ENCODE results near the gene ELMO3.

ELMO3 gene

DNA sequence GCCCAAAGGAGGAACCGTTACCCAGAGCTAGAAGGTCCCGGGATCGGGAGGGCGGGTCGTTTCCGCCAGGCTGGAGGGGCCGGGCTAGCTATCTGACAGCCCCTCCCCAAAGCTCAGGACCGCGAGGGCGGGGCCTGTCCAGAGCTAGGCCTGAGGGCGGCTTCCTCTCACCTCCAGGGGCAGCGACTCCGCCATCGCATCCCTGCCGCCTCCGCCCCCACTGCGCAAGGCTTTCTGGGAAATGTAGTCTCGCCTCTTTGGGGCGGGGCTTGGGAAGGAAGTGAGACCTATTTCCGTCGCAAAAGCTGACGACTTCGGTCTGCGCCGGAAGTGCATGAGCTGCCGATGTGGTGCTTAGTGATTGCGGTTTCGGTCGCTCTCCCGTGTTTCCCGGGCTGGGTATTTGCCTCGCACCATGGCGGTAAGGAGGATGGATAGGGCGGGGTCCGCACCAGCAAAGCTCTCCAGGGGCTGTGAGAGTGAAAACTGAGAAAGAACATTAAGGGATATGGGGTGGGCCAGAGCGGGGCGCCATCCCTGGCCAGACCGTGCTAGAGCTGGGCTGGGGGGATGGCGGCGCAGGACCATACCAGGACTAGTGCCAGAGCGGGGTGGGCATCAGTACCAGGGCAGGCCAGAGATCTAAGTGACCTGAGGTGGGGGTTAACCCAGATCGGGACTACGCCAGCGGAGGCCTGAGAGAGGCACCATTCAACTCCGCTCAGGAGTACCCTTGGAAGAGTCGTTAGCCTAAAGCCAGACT lies 28.1 kb downstream of the ELMO3 start, which contains the start of gene TMEM208:
TSS of gene TMEM208 (plus strand) at position 327 of the 763 bp plus-strand sequence. CDS start at position 416, 89 bp downstream.
- DNase-seq, result peak; percentile 96

DNA sequence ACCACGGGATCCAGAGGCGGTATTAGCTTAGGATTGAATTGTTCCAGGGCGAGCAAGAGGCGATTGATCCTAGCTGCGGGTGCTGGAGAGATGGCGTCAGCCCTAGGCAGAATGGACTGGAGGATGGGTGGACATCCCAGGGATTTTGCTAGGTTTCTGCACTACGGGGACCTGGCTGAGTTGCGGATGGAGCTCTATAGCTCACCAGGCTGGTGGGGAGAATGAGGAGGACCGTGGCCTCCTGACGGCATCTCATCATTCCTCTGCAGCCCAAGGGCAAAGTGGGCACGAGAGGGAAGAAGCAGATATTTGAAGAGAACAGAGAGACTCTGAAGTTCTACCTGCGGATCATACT lies 28.6 kb downstream of the ELMO3 start:
- no peak for DNase-seq

DNA sequence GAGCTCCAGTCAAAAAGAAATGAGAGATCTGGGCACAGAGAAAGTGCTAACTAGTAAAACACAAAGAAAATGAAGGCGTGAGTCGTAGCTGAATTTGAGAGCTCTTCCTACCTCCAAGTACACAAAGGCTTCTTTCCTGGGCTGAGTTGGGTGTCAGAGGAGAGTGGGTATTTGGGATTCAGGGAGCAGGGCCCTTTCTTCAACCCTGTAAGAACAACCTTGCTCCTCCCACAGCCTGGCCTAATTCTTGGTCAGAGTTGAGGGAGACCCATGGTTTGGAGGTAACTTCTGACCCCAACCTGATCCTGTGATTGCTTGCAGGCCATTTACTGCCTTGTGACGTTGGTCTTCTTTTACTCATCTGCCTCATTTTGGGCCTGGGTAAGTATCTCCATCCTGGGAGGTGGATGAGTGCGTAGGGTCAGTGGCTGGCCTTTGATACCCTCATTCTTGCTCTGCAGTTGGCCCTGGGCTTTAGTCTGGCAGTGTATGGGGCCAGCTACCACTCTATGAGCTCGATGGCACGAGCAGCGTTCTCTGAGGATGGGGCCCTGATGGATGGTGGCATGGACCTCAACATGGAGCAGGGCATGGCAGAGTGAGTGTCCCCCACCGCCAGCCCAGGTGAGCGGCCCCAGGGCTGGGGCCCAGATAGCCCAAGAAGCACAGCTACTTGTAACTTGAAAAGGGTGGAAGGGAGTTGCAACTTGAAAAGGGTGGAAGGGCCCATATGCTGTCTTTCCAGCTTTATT lies 29.3 kb downstream of the ELMO3 start:
- DNase-seq, result no peak

DNA sequence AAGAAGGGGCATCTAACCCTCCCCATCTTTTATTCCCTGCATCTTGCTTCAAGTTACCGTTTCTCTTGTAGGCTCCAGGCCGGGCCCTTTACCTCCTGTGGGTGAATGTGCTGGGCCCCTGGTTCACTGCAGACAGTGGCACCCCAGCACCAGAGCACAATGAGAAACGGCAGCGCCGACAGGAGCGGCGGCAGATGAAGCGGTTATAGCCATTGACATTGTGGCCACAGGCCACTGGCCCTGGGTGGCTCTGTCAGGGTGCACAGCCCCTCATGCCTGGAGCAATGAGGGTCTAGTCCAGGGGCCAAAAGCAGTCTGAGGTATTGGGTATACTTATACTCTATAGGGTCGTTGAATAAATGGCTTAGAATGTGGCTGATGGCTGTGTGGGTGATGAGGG lies 30.0 kb downstream of the ELMO3 start:
- no peak for DNase-seq

DNA sequence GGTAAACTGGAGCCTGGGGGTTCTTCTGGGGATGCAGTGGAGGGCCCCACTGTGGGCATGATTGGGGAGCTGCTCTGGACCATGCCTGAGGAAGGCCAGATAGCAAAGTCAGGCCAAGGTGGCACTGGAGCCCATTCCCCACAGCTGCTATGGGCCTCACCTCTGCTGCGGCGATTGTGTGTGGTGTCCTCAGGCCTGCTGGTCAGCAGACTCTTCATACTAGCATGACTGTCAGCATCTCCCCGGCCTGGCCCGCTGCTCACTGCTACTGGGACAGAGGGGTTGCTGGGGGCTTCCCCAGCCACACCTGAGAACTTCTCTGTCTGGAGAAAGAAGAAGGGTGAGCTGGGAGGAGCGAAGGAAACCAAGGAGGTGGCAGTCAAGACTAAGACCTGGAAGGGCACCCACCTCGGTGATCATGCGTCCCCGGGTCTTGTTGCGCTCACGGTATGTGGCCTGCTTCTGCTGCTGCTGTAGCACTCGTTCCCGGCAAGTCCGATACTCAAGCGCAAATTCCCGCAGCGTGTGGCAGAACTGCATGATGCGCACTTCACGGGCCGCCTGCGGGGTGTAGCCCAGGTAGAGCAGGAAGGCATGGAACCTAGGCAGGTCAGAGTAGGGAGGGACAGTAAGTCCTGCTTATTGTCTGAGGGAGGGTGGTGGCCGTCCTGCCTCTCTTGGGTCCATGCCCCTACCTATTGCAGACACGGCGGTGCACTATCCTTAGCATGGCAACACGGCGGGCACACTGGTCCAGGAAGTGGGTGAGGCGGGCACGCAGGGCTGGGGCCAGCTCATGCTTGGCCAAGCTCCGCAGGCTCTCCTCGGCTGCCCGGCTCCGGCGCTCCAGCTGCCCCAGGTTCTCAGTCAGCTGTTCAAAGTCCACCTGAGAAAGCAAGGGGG lies 31.2 kb downstream of the ELMO3 start:
- no peak for DNase-seq

DNA sequence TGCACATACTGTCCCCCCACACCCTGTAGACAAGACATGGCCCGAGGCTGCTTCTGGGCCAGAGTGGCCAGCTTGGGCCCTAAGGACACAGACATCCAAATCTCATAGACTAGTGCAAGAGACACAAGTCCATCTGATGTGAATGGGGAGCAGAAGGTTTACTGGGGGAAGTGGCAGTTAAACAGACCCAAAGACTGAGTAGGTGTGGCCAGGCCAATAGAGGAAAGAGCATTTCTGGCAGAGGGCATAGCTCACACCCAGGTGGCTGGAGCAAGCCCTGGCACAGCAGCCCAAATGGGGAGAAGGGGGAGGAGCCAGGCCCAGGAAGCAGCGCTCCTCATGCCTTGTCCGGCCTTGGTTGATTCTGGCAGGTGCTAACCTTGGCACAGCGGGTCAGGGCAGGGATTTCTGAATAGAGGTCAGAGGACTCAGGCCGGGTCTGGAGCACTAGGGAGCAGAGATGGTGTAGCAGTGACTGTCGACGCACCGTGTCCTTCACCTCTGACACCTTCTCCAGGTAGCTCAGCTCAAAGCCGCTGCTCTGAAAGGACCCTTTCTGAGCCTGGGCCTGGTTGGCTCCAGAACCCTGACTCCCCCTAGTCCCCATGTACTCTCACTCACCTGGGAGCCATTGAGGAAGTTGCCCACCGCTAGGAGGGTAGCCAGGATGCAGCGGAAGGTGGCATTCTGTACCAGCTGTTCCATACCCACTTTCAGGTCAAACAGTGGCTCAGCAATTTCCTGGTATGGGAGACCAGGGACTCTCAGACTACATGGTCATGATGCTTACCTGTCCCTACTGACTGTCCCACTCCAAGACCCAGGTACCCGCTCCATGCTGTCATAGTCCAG lies 32.1 kb downstream of the ELMO3 start:
- no peak for DNase-seq

- no peak for DNase-seq
Measured at GRCh38 chr16:67233596-67233995, 34.7 kb downstream of the ELMO3 start.

DNA sequence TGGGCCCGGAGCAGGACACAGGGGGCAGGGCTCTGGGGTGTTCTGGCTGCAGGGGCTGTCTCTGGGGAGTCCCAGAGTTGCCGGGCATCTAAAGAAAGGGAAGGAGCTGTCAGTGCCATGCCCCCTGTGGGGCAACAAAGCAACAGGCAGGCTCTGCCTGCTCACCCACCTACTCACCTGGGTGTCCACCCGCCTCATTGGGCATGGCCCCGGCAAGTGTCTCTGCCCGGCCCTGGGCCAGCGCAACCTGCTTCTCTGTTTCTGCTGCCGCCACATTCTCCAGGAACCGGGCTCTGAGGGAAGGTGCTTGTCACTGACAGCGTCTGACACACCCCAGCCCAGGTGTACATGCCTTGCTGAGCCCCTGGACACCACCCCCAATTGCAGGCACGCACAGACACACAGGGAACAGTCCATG lies 35.3 kb downstream of the ELMO3 start:
- no peak for DNase-seq

GRCh38 chr16:67235816-67236562 lies 37.1 kb downstream of the ELMO3 start:
- DNase-seq, result no peak

GRCh38 chr16:67236563-67237395 lies 37.8 kb downstream of the ELMO3 start:
- no peak for DNase-seq

GRCh38 chr16:67237396-67238277 lies 38.7 kb downstream of the ELMO3 start:
- DNase-seq, result no peak

- DNase-seq, result no peak
Measured at GRCh38 chr16:67238278-67238575, 39.3 kb downstream of the ELMO3 start.

DNA sequence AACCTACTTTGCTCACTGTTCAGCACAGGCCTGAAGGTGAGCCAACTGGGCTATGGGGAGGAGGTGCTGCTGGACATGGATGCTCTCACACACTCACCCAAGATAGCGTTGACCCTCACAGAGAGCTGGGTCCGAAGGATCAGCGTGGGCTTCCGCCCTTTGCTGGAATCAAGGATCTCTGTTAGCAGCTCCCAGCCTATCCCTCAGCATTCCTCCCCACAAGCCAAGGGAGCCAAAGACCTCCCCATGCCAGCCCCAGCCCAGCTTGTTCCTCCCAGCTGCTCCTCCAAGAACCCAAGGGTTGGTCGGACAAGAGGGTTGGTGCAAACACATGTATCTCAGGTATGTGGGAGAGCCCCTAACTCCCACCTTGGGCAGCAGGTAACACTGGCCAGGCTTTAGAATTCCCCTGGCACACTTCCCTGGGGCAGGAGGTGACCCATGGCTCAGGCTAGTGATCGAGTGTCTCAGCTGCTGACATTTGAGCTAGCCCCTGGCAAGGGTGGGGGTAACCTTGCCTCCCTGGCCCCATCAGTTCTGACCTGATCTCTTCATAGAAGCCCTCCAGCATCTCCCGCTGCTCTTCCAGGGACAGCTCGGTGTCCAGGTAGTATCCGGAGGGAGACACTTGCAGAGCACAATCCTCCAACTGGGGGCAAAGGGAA lies 40.0 kb downstream of the ELMO3 start:
- DNase-seq, result no peak

DNA sequence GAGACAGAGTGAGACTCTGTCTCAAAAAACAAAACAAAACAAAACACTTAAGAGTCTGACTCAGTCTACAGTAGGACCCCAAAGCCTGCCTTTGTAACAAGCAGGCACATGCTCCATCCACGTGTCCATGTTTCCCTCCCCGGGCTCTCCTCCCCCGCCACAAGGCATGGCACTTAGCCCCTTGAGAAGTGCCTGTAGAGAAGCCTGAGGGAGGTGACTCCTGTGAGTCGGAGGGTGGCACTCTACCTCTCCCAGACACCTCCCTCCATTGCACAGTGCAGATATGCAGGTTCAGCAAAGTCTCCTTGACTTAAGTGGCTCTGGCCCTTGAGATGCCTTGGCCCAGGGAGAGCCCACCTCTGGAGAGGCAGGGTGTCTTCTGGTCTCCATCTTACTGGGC lies 41.6 kb downstream of the ELMO3 start:
- DNase-seq, result no peak

- no peak for DNase-seq
Measured at GRCh38 chr16:67241008-67241900, 42.3 kb downstream of the ELMO3 start.

GRCh38 chr16:67242138-67242730 lies 43.3 kb downstream of the ELMO3 start:
- DNase-seq, result no peak

- DNase-seq, result no peak
Measured at GRCh38 chr16:67243481-67243880, 44.5 kb downstream of the ELMO3 start.

All from NCI-H1694 (cell line).